ENCODE measurements around the gene NUDT16L1. TPM values are rescaled to one million over a fixed set of nuclear protein-coding genes. Genes with fewer than 3 reads are reported as not detected.
"Not testable (repeated sequence)": the region's sequence is repeated elsewhere in the genome, so short reads cannot be mapped to it uniquely, and the experiment has no call there.

NUDT16L1 gene
- polyA plus RNA-seq, 1 experiment, result 25.2 TPM

- ChIA-PET CTCF (interaction anchor here (1.3 kb wide), 1 partner anchor 221 kb away, joined by 7 read pairs; no protein-coding TSS in a partner anchor), POLR2A (interaction anchor here (0.6 to 2.1 kb wide), 10 partner anchors 11 to 299 kb away, joined by 3 to 11 read pairs (median 3); partner anchors contain the start of genes NAGPA, NUDT16L1 and SEC14L5)
- DNase-seq (ENCODE audit: low read depth, low spot score), result peak; percentile 53
- no peaks in the 10 kb centered on the region; the same call in 1 of the 2 replicates for H3K9me3 ChIP-seq (ENCODE audit: control insufficient read depth, insufficient read depth, low read length)
- H3K27me3 ChIP-seq (ENCODE audit: control insufficient read depth, insufficient read depth, low read length), result no peaks in the 10 kb centered on the region
- peak overlapping the region; percentile 94 for H3K27ac ChIP-seq (ENCODE audit: low read depth, low read length)
- no peak for TF ChIP-seq CTCF (IDR thresholded peaks at IDR 0.05; ENCODE audit: low read depth, low read length)
- H3K4me3 ChIP-seq (ENCODE audit: low read depth, low read length), result peak overlapping the region; percentile 96
These were observed 41.6 kb downstream of the NUDT16L1 start for GRCh38 chr16:4734730-4735535.

GRCh38 chr16:4736546-4736945, 43.2 kb downstream of the NUDT16L1 start:
- Histone ChIP-seq H3K9me3 (ENCODE audit: control insufficient read depth, insufficient read depth, low read length) (no peaks in the 10 kb centered on the region; the same call in 1 of the 2 replicates), H3K4me3 (ENCODE audit: low read depth, low read length) (no peak overlapping the region), H3K27me3 (ENCODE audit: control insufficient read depth, insufficient read depth, low read length) (no peaks in the 10 kb centered on the region), H3K27ac (ENCODE audit: low read depth, low read length) (no peak overlapping the region)
- DNase-seq (ENCODE audit: low read depth, low spot score), result no peak
- ChIA-PET CTCF (no interaction called here), POLR2A (interaction anchor here (0.6 kb wide), 1 partner anchor 316 kb away, joined by 6 read pairs; no protein-coding TSS in a partner anchor)
- TF ChIP-seq CTCF (IDR thresholded peaks at IDR 0.05; ENCODE audit: low read depth, low read length), result no peak

GRCh38 chr16:4737545-4737944, 44.2 kb downstream of the NUDT16L1 start:
- no peak for TF ChIP-seq CTCF (IDR thresholded peaks at IDR 0.05; ENCODE audit: low read depth, low read length)
- Histone ChIP-seq H3K27me3 (ENCODE audit: control insufficient read depth, insufficient read depth, low read length) (no peaks in the 10 kb centered on the region), H3K27ac (ENCODE audit: low read depth, low read length) (no peak overlapping the region), H3K9me3 (ENCODE audit: control insufficient read depth, insufficient read depth, low read length) (no peaks in the 10 kb centered on the region; the same call in 1 of the 2 replicates), H3K4me3 (ENCODE audit: low read depth, low read length) (no peak overlapping the region)
- ChIA-PET CTCF (no interaction called here), POLR2A (no interaction called here)
- no peak for DNase-seq (ENCODE audit: low read depth, low spot score)

GRCh38 chr16:4738370-4738769, 45.0 kb downstream of the NUDT16L1 start:
- H3K4me3 ChIP-seq (ENCODE audit: low read depth, low read length); CTCF ChIA-PET; H3K9me3 ChIP-seq (ENCODE audit: control insufficient read depth, insufficient read depth, low read length); H3K27me3 ChIP-seq (ENCODE audit: control insufficient read depth, insufficient read depth, low read length); H3K27ac ChIP-seq (ENCODE audit: low read depth, low read length); DNase-seq (ENCODE audit: low read depth, low spot score); POLR2A ChIA-PET: not testable (repeated sequence)

GRCh38 chr16:4743226-4743878, 50.0 kb downstream of the NUDT16L1 start:
- no peak overlapping the region for H3K27ac ChIP-seq (ENCODE audit: low read depth, low read length)
- TF ChIP-seq CTCF (IDR thresholded peaks at IDR 0.05; ENCODE audit: low read depth, low read length), result no peak
- DNase-seq (ENCODE audit: low read depth, low spot score), result no peak
- ChIA-PET CTCF (no interaction called here), POLR2A (no interaction called here)
- H3K4me3 ChIP-seq (ENCODE audit: low read depth, low read length), result no peak overlapping the region
- no peaks in the 10 kb centered on the region for H3K9me3 ChIP-seq (ENCODE audit: control insufficient read depth, insufficient read depth, low read length)
- no peaks in the 10 kb centered on the region for H3K27me3 ChIP-seq (ENCODE audit: control insufficient read depth, insufficient read depth, low read length)
